ENCODE results near the gene ZNF121.

DNA sequence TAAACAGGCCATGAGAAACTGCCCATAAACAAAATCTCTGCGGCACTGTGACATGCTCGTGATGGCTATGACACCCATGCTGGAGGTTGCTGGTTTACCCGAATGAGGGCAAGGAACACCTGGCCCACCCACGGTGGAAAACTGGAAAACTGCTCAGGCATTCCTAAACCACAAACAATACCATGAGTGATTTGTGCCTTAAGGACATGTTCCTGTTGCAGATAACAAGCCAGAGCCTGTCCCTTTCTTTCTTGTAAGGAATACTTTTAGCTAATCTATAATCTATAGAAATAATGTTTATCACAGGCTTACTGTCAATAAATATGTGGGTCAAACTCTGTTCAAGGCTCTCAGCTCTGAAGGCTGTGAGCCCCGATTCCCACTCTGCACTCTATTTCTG, 24.6 kb upstream of the ZNF121 start:
- TF ChIP-seq EZH2 (IDR thresholded peaks at IDR 0.05; ENCODE audit: borderline replicate concordance, low read length), result no peak
- TF ChIP-seq, protein P1, sequence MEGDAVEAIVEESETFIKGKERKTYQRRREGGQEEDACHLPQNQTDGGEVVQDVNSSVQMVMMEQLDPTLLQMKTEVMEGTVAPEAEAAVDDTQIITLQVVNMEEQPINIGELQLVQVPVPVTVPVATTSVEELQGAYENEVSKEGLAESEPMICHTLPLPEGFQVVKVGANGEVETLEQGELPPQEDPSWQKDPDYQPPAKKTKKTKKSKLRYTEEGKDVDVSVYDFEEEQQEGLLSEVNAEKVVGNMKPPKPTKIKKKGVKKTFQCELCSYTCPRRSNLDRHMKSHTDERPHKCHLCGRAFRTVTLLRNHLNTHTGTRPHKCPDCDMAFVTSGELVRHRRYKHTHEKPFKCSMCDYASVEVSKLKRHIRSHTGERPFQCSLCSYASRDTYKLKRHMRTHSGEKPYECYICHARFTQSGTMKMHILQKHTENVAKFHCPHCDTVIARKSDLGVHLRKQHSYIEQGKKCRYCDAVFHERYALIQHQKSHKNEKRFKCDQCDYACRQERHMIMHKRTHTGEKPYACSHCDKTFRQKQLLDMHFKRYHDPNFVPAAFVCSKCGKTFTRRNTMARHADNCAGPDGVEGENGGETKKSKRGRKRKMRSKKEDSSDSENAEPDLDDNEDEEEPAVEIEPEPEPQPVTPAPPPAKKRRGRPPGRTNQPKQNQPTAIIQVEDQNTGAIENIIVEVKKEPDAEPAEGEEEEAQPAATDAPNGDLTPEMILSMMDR (IDR thresholded peaks at IDR 0.05; ENCODE audit: low read length), result no peak
